ENCODE results near the gene GARS1.

Gene GARS1

GRCh38 chr7:30595436-30596013 lies 847 bp downstream of the GARS1 start:
- Histone ChIP-seq H3K4me1 (ENCODE audit: control insufficient read depth, low read depth, low read length) (no peaks in the 10 kb centered on the region), H2AK5ac (ENCODE audit: low read length) (peak overlapping the region; percentile 47), H4K8ac (ENCODE audit: low read depth, low read length) (no peak overlapping the region), H2BK120ac (ENCODE audit: low read depth, low read length) (no peak overlapping the region), H3K9ac (ENCODE audit: low read length) (peak overlapping the region; percentile 96), H4K5ac (ENCODE audit: low read length) (no peak overlapping the region), H2BK15ac (replicated peaks; ENCODE audit: low read depth) (no peak overlapping the region), H3K56ac (ENCODE audit: low read length) (peak overlapping the region; percentile 98), H3K4ac (ENCODE audit: low read depth, low read length) (peak overlapping the region; percentile 95), H3K27me3 (ENCODE audit: insufficient read depth, low read length, poor library complexity) (no peaks in the 10 kb centered on the region), H3K27ac (ENCODE audit: low read depth, low read length) (peak overlapping the region; percentile 52), H3K36me3 (ENCODE audit: control insufficient read depth, insufficient read depth, low read length) (peaks cover 4% of the 10 kb centered on the region), H3K4me3 (ENCODE audit: low read length) (peak overlapping the region; percentile 93), H3K79me2 (ENCODE audit: control insufficient read depth, insufficient read depth, low read length) (peaks cover 47% of the 10 kb centered on the region), H3K18ac (ENCODE audit: low read length) (peak overlapping the region; percentile 85), H3K4me2 (ENCODE audit: low read length) (peak overlapping the region; percentile 51), H3K23ac (ENCODE audit: low read length) (peak overlapping the region; percentile 94), H2BK5ac (ENCODE audit: low read length) (peak overlapping the region; percentile 88), H3K79me1 (ENCODE audit: low read length) (peaks cover 4% of the 10 kb centered on the region)
- no CpG with 5 or more reads among the region's 13 CpGs for WGBS (ENCODE audit: extremely low coverage, insufficient coverage, low lambda C conversion rate)
- peak; percentile 26 for DNase-seq

- Histone ChIP-seq H3K4me2 (ENCODE audit: low read length) (peak overlapping the region; percentile 51), H4K5ac (ENCODE audit: low read length) (no peak overlapping the region), H3K4me1 (ENCODE audit: control insufficient read depth, low read depth, low read length) (no peaks in the 10 kb centered on the region), H3K79me1 (ENCODE audit: low read length) (peaks cover 4% of the 10 kb centered on the region), H3K23ac (ENCODE audit: low read length) (no peak overlapping the region), H3K4me3 (ENCODE audit: low read length) (peak overlapping the region; percentile 93), H2BK120ac (ENCODE audit: low read depth, low read length) (no peak overlapping the region), H3K4ac (ENCODE audit: low read depth, low read length) (peak overlapping the region; percentile 12), H3K79me2 (ENCODE audit: control insufficient read depth, insufficient read depth, low read length) (peaks cover 48% of the 10 kb centered on the region), H2AK5ac (ENCODE audit: low read length) (no peak overlapping the region), H3K27ac (ENCODE audit: low read depth, low read length) (no peak overlapping the region), H2BK5ac (ENCODE audit: low read length) (no peak overlapping the region), H3K18ac (ENCODE audit: low read length) (peak overlapping the region; percentile 32), H3K9ac (ENCODE audit: low read length) (peak overlapping the region; percentile 96), H3K36me3 (ENCODE audit: control insufficient read depth, insufficient read depth, low read length) (peaks cover 6% of the 10 kb centered on the region), H2BK15ac (replicated peaks; ENCODE audit: low read depth) (no peak overlapping the region), H4K8ac (ENCODE audit: low read depth, low read length) (no peak overlapping the region), H3K27me3 (ENCODE audit: insufficient read depth, low read length, poor library complexity) (no peaks in the 10 kb centered on the region), H3K56ac (ENCODE audit: low read length) (peak overlapping the region; percentile 98)
- WGBS (ENCODE audit: extremely low coverage, insufficient coverage, low lambda C conversion rate): no CpG with 5 or more reads among the region's 14 CpGs
- DNase-seq: peak; percentile 53
Measured at GRCh38 chr7:30596014-30596641, 1.4 kb downstream of the GARS1 start.

- Histone ChIP-seq H4K5ac (ENCODE audit: low read length) (no peak overlapping the region), H3K4me1 (ENCODE audit: control insufficient read depth, low read depth, low read length) (no peaks in the 10 kb centered on the region), H3K4me3 (ENCODE audit: low read length) (peak overlapping the region; percentile 22), H3K79me1 (ENCODE audit: low read length) (peaks cover 4% of the 10 kb centered on the region), H3K27ac (ENCODE audit: low read depth, low read length) (no peak overlapping the region), H3K36me3 (ENCODE audit: control insufficient read depth, insufficient read depth, low read length) (peaks cover 6% of the 10 kb centered on the region), H3K4me2 (ENCODE audit: low read length) (peak overlapping the region; percentile 53), H2BK120ac (ENCODE audit: low read depth, low read length) (no peak overlapping the region), H3K79me2 (ENCODE audit: control insufficient read depth, insufficient read depth, low read length) (peaks cover 48% of the 10 kb centered on the region), H2BK5ac (ENCODE audit: low read length) (no peak overlapping the region), H3K9ac (ENCODE audit: low read length) (peak overlapping the region; percentile 60), H3K23ac (ENCODE audit: low read length) (no peak overlapping the region), H3K56ac (ENCODE audit: low read length) (peak overlapping the region; percentile 51), H3K4ac (ENCODE audit: low read depth, low read length) (no peak overlapping the region), H3K18ac (ENCODE audit: low read length) (no peak overlapping the region), H2BK15ac (replicated peaks; ENCODE audit: low read depth) (no peak overlapping the region), H2AK5ac (ENCODE audit: low read length) (no peak overlapping the region), H4K8ac (ENCODE audit: low read depth, low read length) (no peak overlapping the region), H3K27me3 (ENCODE audit: insufficient read depth, low read length, poor library complexity) (no peaks in the 10 kb centered on the region)
- DNase-seq: no peak
- WGBS (ENCODE audit: extremely low coverage, insufficient coverage, low lambda C conversion rate): no CpG with 5 or more reads among the region's 3 CpGs
Measured at GRCh38 chr7:30596721-30597120, 2.0 kb downstream of the GARS1 start.

- WGBS (ENCODE audit: extremely low coverage, insufficient coverage, low lambda C conversion rate): no CpG with 5 or more reads among the region's 13 CpGs
- no peak overlapping the region for H4K5ac ChIP-seq (ENCODE audit: low read length)
Measured at GRCh38 chr7:30598121-30598876, 3.6 kb downstream of the GARS1 start.

GRCh38 chr7:30604901-30605300 lies 10.2 kb downstream of the GARS1 start:
- H3K79me1 ChIP-seq (ENCODE audit: low read length): peaks cover 7% of the 10 kb centered on the region
- no peaks in the 10 kb centered on the region for H3K4me1 ChIP-seq (ENCODE audit: control insufficient read depth, low read depth, low read length)
- DNase-seq: no peak
- peaks cover 12% of the 10 kb centered on the region for H3K79me2 ChIP-seq (ENCODE audit: control insufficient read depth, insufficient read depth, low read length)
- H2BK5ac ChIP-seq (ENCODE audit: low read length): no peak overlapping the region
- H3K9ac ChIP-seq (ENCODE audit: low read length): no peak overlapping the region
- no peak overlapping the region for H3K18ac ChIP-seq (ENCODE audit: low read length)
- no peak overlapping the region for H2AK5ac ChIP-seq (ENCODE audit: low read length)
- H3K27me3 ChIP-seq (ENCODE audit: insufficient read depth, low read length, poor library complexity): no peaks in the 10 kb centered on the region
- no peak overlapping the region for H3K4me2 ChIP-seq (ENCODE audit: low read length)
- no CpG with 5 or more reads among the region's 3 CpGs for WGBS (ENCODE audit: extremely low coverage, insufficient coverage, low lambda C conversion rate)
- H3K4ac ChIP-seq (ENCODE audit: low read depth, low read length): no peak overlapping the region
- no peak overlapping the region for H3K4me3 ChIP-seq (ENCODE audit: low read length)
- no peak overlapping the region for H3K56ac ChIP-seq (ENCODE audit: low read length)
- no peak overlapping the region for H4K5ac ChIP-seq (ENCODE audit: low read length)
- no peak overlapping the region for H2BK120ac ChIP-seq (ENCODE audit: low read depth, low read length)
- no peak overlapping the region for H4K8ac ChIP-seq (ENCODE audit: low read depth, low read length)
- H3K27ac ChIP-seq (ENCODE audit: low read depth, low read length): no peak overlapping the region
- peaks cover 12% of the 10 kb centered on the region for H3K36me3 ChIP-seq (ENCODE audit: control insufficient read depth, insufficient read depth, low read length)
- H2BK15ac ChIP-seq (replicated peaks; ENCODE audit: low read depth): no peak overlapping the region
- no peak overlapping the region for H3K23ac ChIP-seq (ENCODE audit: low read length)

More at GRCh38 chr7:30598121-30598876, 3.6 kb downstream of the GARS1 start:
- Histone ChIP-seq H3K18ac (ENCODE audit: low read length) (no peak overlapping the region), H3K27me3 (ENCODE audit: insufficient read depth, low read length, poor library complexity) (no peaks in the 10 kb centered on the region), H3K4me2 (ENCODE audit: low read length) (no peak overlapping the region), H2BK15ac (replicated peaks; ENCODE audit: low read depth) (no peak overlapping the region), H3K79me2 (ENCODE audit: control insufficient read depth, insufficient read depth, low read length) (peaks cover 48% of the 10 kb centered on the region), H3K23ac (ENCODE audit: low read length) (no peak overlapping the region), H3K79me1 (ENCODE audit: low read length) (peaks cover 4% of the 10 kb centered on the region), H3K4me3 (ENCODE audit: low read length) (no peak overlapping the region), H3K27ac (ENCODE audit: low read depth, low read length) (no peak overlapping the region), H3K9ac (ENCODE audit: low read length) (no peak overlapping the region), H3K36me3 (ENCODE audit: control insufficient read depth, insufficient read depth, low read length) (peaks cover 8% of the 10 kb centered on the region), H3K4ac (ENCODE audit: low read depth, low read length) (no peak overlapping the region), H4K8ac (ENCODE audit: low read depth, low read length) (no peak overlapping the region), H2AK5ac (ENCODE audit: low read length) (no peak overlapping the region), H2BK5ac (ENCODE audit: low read length) (no peak overlapping the region), H3K4me1 (ENCODE audit: control insufficient read depth, low read depth, low read length) (no peaks in the 10 kb centered on the region), H3K56ac (ENCODE audit: low read length) (no peak overlapping the region), H2BK120ac (ENCODE audit: low read depth, low read length) (no peak overlapping the region)
- peak; percentile 22 for DNase-seq

All from mesendoderm (in vitro differentiated cells).